HL-60 (cell line): Measurements from ENCODE around the gene PRKAG2.

Experiments
- CTCF ChIP-seq: IDR thresholded peaks from one replicate; pipeline ENCODE4 v1.5.1; 2011; ENCODE audit warnings: low read length, control low read depth, inconsistent platforms; ENCODE audit not compliant: insufficient read depth
- GABPA ChIP-seq: IDR thresholded peaks from 2 replicates; pipeline ENCODE4 v1.6.1; 2012; ENCODE audit warnings: low read depth
- POLR2AphosphoS5 ChIP-seq: IDR thresholded peaks from 2 replicates; pipeline ENCODE4 v1.6.1; 2012; ENCODE audit warnings: low read depth
- SPI1 ChIP-seq: IDR thresholded peaks from 2 replicates; pipeline ENCODE4 v1.6.1; 2012; ENCODE audit warnings: low read depth, mild to moderate bottlenecking, borderline replicate concordance
- TF ChIP-seq, protein P1 (sequence below): IDR thresholded peaks from 2 replicates; pipeline ENCODE4 v1.6.1; 2012; ENCODE audit warnings: low read depth; ENCODE audit not compliant: insufficient replicate concordance

- TF ChIP-seq POLR2AphosphoS5 (no peak), CTCF (no peak), SPI1 (no peak), GABPA (no peak)
- TF ChIP-seq, protein P1, sequence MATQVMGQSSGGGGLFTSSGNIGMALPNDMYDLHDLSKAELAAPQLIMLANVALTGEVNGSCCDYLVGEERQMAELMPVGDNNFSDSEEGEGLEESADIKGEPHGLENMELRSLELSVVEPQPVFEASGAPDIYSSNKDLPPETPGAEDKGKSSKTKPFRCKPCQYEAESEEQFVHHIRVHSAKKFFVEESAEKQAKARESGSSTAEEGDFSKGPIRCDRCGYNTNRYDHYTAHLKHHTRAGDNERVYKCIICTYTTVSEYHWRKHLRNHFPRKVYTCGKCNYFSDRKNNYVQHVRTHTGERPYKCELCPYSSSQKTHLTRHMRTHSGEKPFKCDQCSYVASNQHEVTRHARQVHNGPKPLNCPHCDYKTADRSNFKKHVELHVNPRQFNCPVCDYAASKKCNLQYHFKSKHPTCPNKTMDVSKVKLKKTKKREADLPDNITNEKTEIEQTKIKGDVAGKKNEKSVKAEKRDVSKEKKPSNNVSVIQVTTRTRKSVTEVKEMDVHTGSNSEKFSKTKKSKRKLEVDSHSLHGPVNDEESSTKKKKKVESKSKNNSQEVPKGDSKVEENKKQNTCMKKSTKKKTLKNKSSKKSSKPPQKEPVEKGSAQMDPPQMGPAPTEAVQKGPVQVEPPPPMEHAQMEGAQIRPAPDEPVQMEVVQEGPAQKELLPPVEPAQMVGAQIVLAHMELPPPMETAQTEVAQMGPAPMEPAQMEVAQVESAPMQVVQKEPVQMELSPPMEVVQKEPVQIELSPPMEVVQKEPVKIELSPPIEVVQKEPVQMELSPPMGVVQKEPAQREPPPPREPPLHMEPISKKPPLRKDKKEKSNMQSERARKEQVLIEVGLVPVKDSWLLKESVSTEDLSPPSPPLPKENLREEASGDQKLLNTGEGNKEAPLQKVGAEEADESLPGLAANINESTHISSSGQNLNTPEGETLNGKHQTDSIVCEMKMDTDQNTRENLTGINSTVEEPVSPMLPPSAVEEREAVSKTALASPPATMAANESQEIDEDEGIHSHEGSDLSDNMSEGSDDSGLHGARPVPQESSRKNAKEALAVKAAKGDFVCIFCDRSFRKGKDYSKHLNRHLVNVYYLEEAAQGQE: no peak
Measured at GRCh38 chr7:151844825-151845200, 32.1 kb downstream of the PRKAG2 start.
